ENCODE data around the gene WFDC12.

DNA sequence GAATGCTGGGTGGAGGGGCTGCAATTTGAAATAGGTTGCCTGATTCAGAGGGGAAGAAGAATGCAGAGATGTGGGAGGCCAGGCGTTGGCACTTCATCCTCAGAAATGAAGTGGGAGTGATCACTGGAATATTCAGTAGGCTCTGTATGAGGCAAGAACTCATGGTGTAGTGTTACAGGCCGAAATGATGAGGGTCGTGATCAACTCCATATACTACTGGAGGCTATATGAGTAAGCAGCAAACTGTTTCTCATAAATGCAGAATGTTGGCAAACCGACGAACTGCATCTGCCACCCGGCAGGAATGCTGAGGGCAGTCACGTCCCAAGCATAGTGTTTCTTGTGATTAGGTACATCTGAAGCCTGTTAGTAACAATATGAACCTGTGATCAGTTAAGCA, 36.0 kb downstream of the WFDC12 start:
- TF ChIP-seq, protein P1, sequence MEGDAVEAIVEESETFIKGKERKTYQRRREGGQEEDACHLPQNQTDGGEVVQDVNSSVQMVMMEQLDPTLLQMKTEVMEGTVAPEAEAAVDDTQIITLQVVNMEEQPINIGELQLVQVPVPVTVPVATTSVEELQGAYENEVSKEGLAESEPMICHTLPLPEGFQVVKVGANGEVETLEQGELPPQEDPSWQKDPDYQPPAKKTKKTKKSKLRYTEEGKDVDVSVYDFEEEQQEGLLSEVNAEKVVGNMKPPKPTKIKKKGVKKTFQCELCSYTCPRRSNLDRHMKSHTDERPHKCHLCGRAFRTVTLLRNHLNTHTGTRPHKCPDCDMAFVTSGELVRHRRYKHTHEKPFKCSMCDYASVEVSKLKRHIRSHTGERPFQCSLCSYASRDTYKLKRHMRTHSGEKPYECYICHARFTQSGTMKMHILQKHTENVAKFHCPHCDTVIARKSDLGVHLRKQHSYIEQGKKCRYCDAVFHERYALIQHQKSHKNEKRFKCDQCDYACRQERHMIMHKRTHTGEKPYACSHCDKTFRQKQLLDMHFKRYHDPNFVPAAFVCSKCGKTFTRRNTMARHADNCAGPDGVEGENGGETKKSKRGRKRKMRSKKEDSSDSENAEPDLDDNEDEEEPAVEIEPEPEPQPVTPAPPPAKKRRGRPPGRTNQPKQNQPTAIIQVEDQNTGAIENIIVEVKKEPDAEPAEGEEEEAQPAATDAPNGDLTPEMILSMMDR (optimal IDR thresholded peaks at IDR 0.05 in 1 of 3, IDR thresholded peaks at IDR 0.05 in 1 of 3, conservative IDR thresholded peaks at IDR 0.05 in 1 of 3; ENCODE audit: extremely low read depth in 1 of 3, insufficient read depth in 2 of 3, low read length in 3 of 3), result no peak
- TF ChIP-seq EZH2 (IDR thresholded peaks at IDR 0.05; ENCODE audit: low read length), result no peak

Data from keratinocyte (primary cell).